Measurements from ENCODE around the gene FERMT1. TPM values are rescaled to one million over a fixed set of nuclear protein-coding genes. Genes with fewer than 3 reads are reported as not detected.

Gene FERMT1
- total RNA-seq, 1 experiment from 2014 or later: 0.95 TPM

- BruUV-seq (replicated peaks): no TSS peak
- POLR2A ChIA-PET: interaction anchor here (0.7 kb wide), 1 partner anchor 96 kb away, joined by 8 read pairs; no protein-coding TSS in a partner anchor
- DNase-seq (ENCODE audit: low read depth, low spot score) (no peak), ATAC-seq (no peak)
- CTCF ChIA-PET: interaction anchor here (1.4 kb wide), 1 partner anchor 546 kb away, joined by 5 read pairs; no protein-coding TSS in a partner anchor
- Histone ChIP-seq H3K4me3 (ENCODE audit: low read depth in 2 of 2, low read length in 2 of 2) (no peak overlapping the region), H3K36me3 (ENCODE audit: control insufficient read depth, insufficient read depth, low read length) (no peaks in the 10 kb centered on the region), H3K9me3 (ENCODE audit: control insufficient read depth, insufficient read depth, low read depth, low read length) (no peaks in the 10 kb centered on the region), H3K27ac (ENCODE audit: low read length) (no peak overlapping the region), H3K27me3 (ENCODE audit: control insufficient read depth, insufficient read depth, low read length) (peaks cover 5% of the 10 kb centered on the region; the same call in 1 of the 2 replicates), H3K4me1 (ENCODE audit: control insufficient read depth, insufficient read depth, low read length) (no peaks in the 10 kb centered on the region)
- in situ Hi-C loops (cut with HindIII; ENCODE audit: low pct_unique_long_range_greater_than_20kb, low sequenced_read_pairs) (no loop called here), intact Hi-C loops (cut with micrococcal nuclease; ENCODE audit: unreplicated experiment) (no loop called here)
- TF ChIP-seq POLR2AphosphoS5 (IDR thresholded peaks at IDR 0.05; ENCODE audit: low read depth, low read length) (no peak), REST (IDR thresholded peaks at IDR 0.05; ENCODE audit: insufficient read depth in 1 of 2, low read depth in 2 of 2, low read length in 1 of 2) (no peak), SIN3A (IDR thresholded peaks at IDR 0.05; ENCODE audit: borderline replicate concordance, insufficient read depth, low read depth, low read length) (no peak), CTCF (IDR thresholded peaks at IDR 0.05) (no peak), TCF7L2 (IDR thresholded peaks at IDR 0.05; ENCODE audit: low read depth, low read length) (no peak)
These were observed 48.0 kb downstream of the FERMT1 start for GRCh38 chr20:6074784-6075183.

- CTCF ChIA-PET: interaction anchor here (1.4 kb wide), 1 partner anchor 546 kb away, joined by 5 read pairs; no protein-coding TSS in a partner anchor
- Histone ChIP-seq H3K4me1 (ENCODE audit: control insufficient read depth, insufficient read depth, low read length) (no peaks in the 10 kb centered on the region), H3K27ac (ENCODE audit: low read length) (no peak overlapping the region), H3K9me3 (ENCODE audit: control insufficient read depth, insufficient read depth, low read depth, low read length) (no peaks in the 10 kb centered on the region), H3K36me3 (ENCODE audit: control insufficient read depth, insufficient read depth, low read length) (no peaks in the 10 kb centered on the region), H3K27me3 (ENCODE audit: control insufficient read depth, insufficient read depth, low read length) (0 out of 2 replicates have a peak, but pooled peaks cover 2% of the 10 kb centered on the region), H3K4me3 (ENCODE audit: low read depth in 2 of 2, low read length in 2 of 2) (no peak overlapping the region)
- TF ChIP-seq CTCF (IDR thresholded peaks at IDR 0.05) (peak; percentile 44), TCF7L2 (IDR thresholded peaks at IDR 0.05; ENCODE audit: low read depth, low read length) (no peak)
- intact Hi-C loops (cut with micrococcal nuclease; ENCODE audit: unreplicated experiment) (no loop called here), in situ Hi-C loops (cut with HindIII; ENCODE audit: low pct_unique_long_range_greater_than_20kb, low sequenced_read_pairs) (no loop called here)
- BruUV-seq (replicated peaks): no TSS peak
- ATAC-seq (peak; percentile 89), DNase-seq (ENCODE audit: low read depth, low spot score) (no peak)
- POLR2A ChIA-PET: no interaction called here
These were observed 48.7 kb downstream of the FERMT1 start for GRCh38 chr20:6074145-6074561.
